GM12891 (cell line): ENCODE measurements around the gene PIGU.
A peak's percentile ranks its signal among the peaks of the same experiment; 100 is the strongest.

Experiments
- PAX5 ChIP-seq: IDR thresholded peaks from 2 replicates; pipeline ENCODE4 v1.6.1; 2011; ENCODE audit warnings: low read length, moderate library complexity, mild to moderate bottlenecking; ENCODE audit not compliant: insufficient read depth, severe bottlenecking
- POLR2A ChIP-seq: IDR thresholded peaks from 2 replicates; pipeline ENCODE4 v1.6.1; 2011; ENCODE audit warnings: low read depth, low read length, control low read depth
- POLR2AphosphoS5 ChIP-seq: IDR thresholded peaks from 2 replicates; pipeline ENCODE4 v1.6.1; 2011; ENCODE audit warnings: low read depth, low read length, control low read depth
- SPI1 ChIP-seq: IDR thresholded peaks from 2 replicates; pipeline ENCODE4 v1.6.1; 2011; ENCODE audit warnings: low read depth, low read length, control low read depth
- TAF1 ChIP-seq: IDR thresholded peaks from 2 replicates; pipeline ENCODE4 v1.6.1; 2011; ENCODE audit warnings: low read depth, low read length, control low read depth

DNA sequence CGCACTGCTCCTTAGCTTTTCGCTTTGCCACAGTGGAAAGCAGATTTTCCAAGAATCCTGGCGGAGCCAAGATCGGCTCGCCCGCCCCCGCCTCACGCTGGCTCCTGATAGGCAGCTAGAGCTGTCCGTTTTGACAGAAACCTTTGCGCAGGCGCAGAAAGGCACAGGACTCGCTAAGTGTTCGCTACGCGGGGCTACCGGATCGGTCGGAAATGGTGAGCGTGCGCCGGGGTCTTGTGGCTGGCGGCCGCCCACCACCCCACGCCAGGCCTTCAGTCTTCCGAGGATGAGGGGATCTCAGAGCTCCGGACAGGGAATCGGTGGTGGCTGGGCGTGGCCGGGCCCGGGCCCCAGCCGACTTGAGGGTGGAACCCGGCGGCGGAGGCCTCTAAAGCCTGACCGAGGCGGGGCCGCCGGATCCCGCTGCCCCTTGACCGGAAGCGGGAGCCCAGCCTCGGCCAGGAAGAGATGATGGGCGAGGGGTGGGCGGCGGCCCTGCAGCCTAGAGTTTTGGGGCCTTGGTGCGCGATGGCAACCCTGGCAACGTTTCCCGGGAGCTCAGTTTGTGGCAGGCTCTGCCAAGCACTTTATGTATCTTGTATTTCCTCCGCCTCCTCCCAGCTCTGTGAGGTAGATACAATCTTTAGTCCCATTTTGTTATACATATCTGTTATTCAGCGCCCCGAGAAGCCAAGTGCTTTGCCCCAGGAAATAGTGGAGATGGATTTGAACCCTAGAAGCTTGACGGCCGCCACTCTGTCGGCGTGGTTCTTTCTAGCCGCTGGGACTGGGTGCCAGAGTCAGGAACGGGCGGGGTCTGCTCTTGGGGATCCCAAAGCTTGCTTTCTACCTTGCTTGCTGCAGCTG lies 160.4 kb downstream of the PIGU start, which contains the start of gene DYNLRB1:
- TF ChIP-seq POLR2A: 0 out of 2 replicates have a peak, but pooled peaks have one; percentile 27
- TF ChIP-seq POLR2AphosphoS5: 0 out of 2 replicates have a peak, but pooled peaks have one; percentile 35
- TF ChIP-seq TAF1: no peak
- no peak for TF ChIP-seq PAX5
- no peak for TF ChIP-seq SPI1
